Ishikawa (cell line): Measurements from ENCODE around the gene LEFTY2.

Experiments used
- CEBPB ChIP-seq: IDR thresholded peaks from 2 replicates; pipeline ENCODE4 v1.6.1; 2012
- CREB1 ChIP-seq: IDR thresholded peaks from 2 replicates; pipeline ENCODE4 v1.6.1; 2012; ENCODE audit warnings: low read depth
- EGR1 ChIP-seq: IDR thresholded peaks from 2 replicates; pipeline ENCODE4 v1.6.1; 2012
- EP300 ChIP-seq: IDR thresholded peaks from 2 replicates; pipeline ENCODE4 v1.6.1; 2012; ENCODE audit warnings: borderline replicate concordance
- FOXM1 ChIP-seq: IDR thresholded peaks from 2 replicates; pipeline ENCODE4 v1.6.1; 2012; ENCODE audit warnings: low read depth, borderline replicate concordance
- MAX ChIP-seq: IDR thresholded peaks from 2 replicates; pipeline ENCODE4 v1.6.1; 2012
- NFIC ChIP-seq: IDR thresholded peaks from 2 replicates; pipeline ENCODE4 v1.6.1; 2012
- RAD21 ChIP-seq: IDR thresholded peaks from 2 replicates; pipeline ENCODE4 v1.6.1; 2012; ENCODE audit warnings: low read depth
- TAF1 ChIP-seq: IDR thresholded peaks from 2 replicates; pipeline ENCODE4 v1.6.1; 2012; ENCODE audit warnings: low read depth, mild to moderate bottlenecking
- TCF12 ChIP-seq: IDR thresholded peaks from 2 replicates; pipeline ENCODE4 v1.6.1; 2012; ENCODE audit warnings: low read depth
- TEAD4 ChIP-seq: IDR thresholded peaks from 2 replicates; pipeline ENCODE4 v1.6.1; 2012
- YY1 ChIP-seq: IDR thresholded peaks from 2 replicates; pipeline ENCODE4 v1.6.1; 2012; ENCODE audit warnings: low read depth
- ZBTB7A ChIP-seq: IDR thresholded peaks from 2 replicates; pipeline ENCODE4 v1.6.1; 2012; ENCODE audit warnings: low read depth
- TF ChIP-seq, protein P1 (sequence below): IDR thresholded peaks from 2 replicates; pipeline ENCODE4 v1.6.1; 2012; ENCODE audit warnings: low read depth, mild to moderate bottlenecking
- TF ChIP-seq, protein P2 (sequence below): IDR thresholded peaks from 2 replicates; pipeline ENCODE4 v1.6.1; 2012

Gene LEFTY2

GRCh38 chr1:225892307-225892706 lies 48.7 kb downstream of the LEFTY2 start:
- TF ChIP-seq FOXM1 (no peak), NFIC (no peak), EGR1 (no peak), RAD21 (no peak), MAX (no peak), TEAD4 (no peak), CEBPB (no peak)

GRCh38 chr1:225891229-225891972 lies 49.6 kb downstream of the LEFTY2 start:
- TF ChIP-seq FOXM1, result no peak
- TF ChIP-seq EP300, result peak; percentile 54; the same call in 1 of the 2 replicates
- peak; percentile 1; the same call in 1 of the 2 replicates for TF ChIP-seq RAD21

DNA sequence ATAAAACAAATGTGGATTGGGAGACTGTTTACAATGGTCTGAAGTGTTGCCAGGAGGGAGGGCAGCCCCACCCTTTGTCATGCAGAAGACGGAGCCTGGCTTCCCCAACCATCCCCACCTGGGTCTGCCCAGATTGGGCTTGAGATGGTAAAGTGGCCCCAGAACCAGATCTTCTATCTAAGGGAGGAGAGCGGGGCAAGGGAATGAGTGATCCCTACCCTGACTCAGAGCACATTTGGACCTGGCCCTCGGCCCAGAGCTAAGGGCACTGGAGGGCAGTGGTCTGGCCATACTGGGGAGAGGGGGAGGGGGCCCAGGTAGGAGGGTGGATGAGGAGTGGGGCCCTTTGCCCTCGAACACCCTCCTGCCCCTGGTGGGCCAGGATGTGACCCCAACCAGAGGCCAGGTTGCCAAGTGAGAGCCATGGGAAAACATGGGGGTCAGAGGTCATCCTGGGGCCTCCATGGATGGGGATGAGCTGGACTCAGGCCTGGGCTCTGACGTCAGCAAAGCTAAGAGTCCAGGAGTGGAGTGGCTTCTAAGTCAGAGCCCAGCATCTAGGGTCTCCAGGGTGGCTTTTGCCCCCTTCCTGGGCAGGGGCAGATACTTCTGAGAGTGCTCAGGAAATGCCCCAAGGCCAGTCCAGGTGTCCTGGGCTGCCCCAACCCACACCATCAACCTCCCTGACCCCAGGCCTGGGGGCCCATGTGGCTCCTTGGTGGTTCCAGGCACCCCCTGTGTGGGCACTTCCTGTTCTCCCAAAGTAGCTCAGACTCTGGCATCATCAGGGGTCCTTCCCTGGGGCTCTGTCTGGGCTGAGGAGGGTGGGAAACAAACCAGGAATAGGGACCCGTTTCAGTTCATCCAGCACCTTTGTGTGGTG lies 50.4 kb downstream of the LEFTY2 start:
- TF ChIP-seq, protein P1, sequence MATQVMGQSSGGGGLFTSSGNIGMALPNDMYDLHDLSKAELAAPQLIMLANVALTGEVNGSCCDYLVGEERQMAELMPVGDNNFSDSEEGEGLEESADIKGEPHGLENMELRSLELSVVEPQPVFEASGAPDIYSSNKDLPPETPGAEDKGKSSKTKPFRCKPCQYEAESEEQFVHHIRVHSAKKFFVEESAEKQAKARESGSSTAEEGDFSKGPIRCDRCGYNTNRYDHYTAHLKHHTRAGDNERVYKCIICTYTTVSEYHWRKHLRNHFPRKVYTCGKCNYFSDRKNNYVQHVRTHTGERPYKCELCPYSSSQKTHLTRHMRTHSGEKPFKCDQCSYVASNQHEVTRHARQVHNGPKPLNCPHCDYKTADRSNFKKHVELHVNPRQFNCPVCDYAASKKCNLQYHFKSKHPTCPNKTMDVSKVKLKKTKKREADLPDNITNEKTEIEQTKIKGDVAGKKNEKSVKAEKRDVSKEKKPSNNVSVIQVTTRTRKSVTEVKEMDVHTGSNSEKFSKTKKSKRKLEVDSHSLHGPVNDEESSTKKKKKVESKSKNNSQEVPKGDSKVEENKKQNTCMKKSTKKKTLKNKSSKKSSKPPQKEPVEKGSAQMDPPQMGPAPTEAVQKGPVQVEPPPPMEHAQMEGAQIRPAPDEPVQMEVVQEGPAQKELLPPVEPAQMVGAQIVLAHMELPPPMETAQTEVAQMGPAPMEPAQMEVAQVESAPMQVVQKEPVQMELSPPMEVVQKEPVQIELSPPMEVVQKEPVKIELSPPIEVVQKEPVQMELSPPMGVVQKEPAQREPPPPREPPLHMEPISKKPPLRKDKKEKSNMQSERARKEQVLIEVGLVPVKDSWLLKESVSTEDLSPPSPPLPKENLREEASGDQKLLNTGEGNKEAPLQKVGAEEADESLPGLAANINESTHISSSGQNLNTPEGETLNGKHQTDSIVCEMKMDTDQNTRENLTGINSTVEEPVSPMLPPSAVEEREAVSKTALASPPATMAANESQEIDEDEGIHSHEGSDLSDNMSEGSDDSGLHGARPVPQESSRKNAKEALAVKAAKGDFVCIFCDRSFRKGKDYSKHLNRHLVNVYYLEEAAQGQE, result no peak
- TF ChIP-seq CREB1, result no peak
- TF ChIP-seq TAF1, result no peak
- peak; percentile 14; the same call in 1 of the 2 replicates for TF ChIP-seq ZBTB7A
- TF ChIP-seq MAX, result no peak

DNA sequence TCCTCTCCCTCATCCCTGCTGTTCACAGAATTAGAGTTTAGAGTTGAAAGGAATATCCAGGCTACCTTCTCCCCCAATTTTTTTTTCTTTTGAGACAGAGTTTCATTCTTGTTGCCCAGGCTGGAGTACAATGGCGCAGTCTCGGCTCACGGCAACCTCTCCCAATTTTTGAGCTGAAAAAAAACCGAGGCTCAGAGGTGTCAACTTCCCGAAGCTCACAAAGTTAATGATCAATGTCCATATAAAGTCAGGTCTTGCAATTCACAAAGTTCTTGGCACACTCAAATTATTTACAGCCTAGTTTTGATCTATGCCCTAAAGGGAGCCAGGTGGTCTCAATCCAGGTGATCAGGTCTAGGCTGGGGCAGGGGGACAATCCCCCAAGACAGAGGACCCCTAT lies 51.3 kb downstream of the LEFTY2 start:
- TF ChIP-seq CREB1, result no peak
- TF ChIP-seq, protein P1, result no peak
- no peak for TF ChIP-seq RAD21
- TF ChIP-seq, protein P2, sequence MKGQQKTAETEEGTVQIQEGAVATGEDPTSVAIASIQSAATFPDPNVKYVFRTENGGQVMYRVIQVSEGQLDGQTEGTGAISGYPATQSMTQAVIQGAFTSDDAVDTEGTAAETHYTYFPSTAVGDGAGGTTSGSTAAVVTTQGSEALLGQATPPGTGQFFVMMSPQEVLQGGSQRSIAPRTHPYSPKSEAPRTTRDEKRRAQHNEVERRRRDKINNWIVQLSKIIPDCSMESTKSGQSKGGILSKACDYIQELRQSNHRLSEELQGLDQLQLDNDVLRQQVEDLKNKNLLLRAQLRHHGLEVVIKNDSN, result no peak
- no peak for TF ChIP-seq TAF1
- no peak for TF ChIP-seq FOXM1

- TF ChIP-seq EP300, result no peak
- no peak for TF ChIP-seq MAX
- TF ChIP-seq, protein P1, result no peak
- TF ChIP-seq TAF1, result no peak
- TF ChIP-seq CEBPB, result no peak
- no peak for TF ChIP-seq RAD21
- TF ChIP-seq YY1, result no peak
- no peak for TF ChIP-seq NFIC
- no peak for TF ChIP-seq CREB1
- TF ChIP-seq, protein P2, result no peak
- TF ChIP-seq ZBTB7A, result no peak
- no peak for TF ChIP-seq TCF12
Measured at GRCh38 chr1:225888898-225889601, 52.0 kb downstream of the LEFTY2 start, which contains the start of gene LEFTY1. Gene LEFTY1, minus strand, starts transcription at chr1:225889146. Its CDS starts 80 bp downstream, at chr1:225889066.
